Right lobe of liver (tissue), 6 donors: Measurements from ENCODE around the gene GHR. TPM values are rescaled to one million over a fixed set of nuclear protein-coding genes. Genes with fewer than 3 reads are reported as not detected.

Experiments used
- ATAC-seq, 4 donors: fragments of 200-7000 bp; cut with Tn5 transposase; one replicate each; pipeline ENCODE4 v1.9.1; 2020; ENCODE audit warnings: mild to moderate bottlenecking in 4 of 4, moderate library complexity in 4 of 4
- DNase-seq, 3 donors: peaks; one replicate each; pipeline ENCODE4 v3.0.0-alpha.2; 2020
- H3K27ac ChIP-seq, 3 donors: fragments of 200-600 bp; one replicate each; pipeline ENCODE4 v1.8.0; 2022
- H3K27me3 ChIP-seq, 2 donors: fragments of 200-600 bp; one replicate each; pipeline ENCODE4 v1.8.0; 2022
- H3K36me3 ChIP-seq, 4 donors: fragments of 200-600 bp; sonication (generic) in 1 of 4; one replicate each; pipeline versions ENCODE4 v1.5.1 to v1.8.0; 2017 to 2022; ENCODE audit warnings: control low read depth in 1 of 4
- H3K4me1 ChIP-seq, 4 donors: fragments of 200-600 bp; sonication (generic) in 1 of 4; one replicate each; pipeline versions ENCODE4 v1.5.1 to v1.8.0; 2017 to 2022; ENCODE audit warnings: control low read depth in 1 of 4
- H3K4me3 ChIP-seq, 3 donors: fragments of 200-600 bp; one replicate each; pipeline ENCODE4 v1.8.0; 2022
- H3K9me3 ChIP-seq, 4 donors: fragments of 200-600 bp; sonication (generic) in 1 of 4; one replicate each; pipeline versions ENCODE4 v1.5.1 to v1.8.0; 2017 to 2022; ENCODE audit warnings: control low read depth in 1 of 4
- CTCF ChIP-seq, 4 donors: fragments of 200-600 bp in 3 of 4; fragments of 450-650 bp in 1 of 4; IDR thresholded peaks; one replicate each; pipeline versions ENCODE4 v1.5.1 to v1.8.0; 2016 to 2022; ENCODE audit warnings: antibody characterized with exemption in 4 of 4, mild to moderate bottlenecking in 2 of 4
- POLR2A ChIP-seq: fragments of 450-650 bp; IDR thresholded peaks from one replicate; pipeline ENCODE4 v1.6.1; 2017; ENCODE audit warnings: antibody characterized with exemption, mild to moderate bottlenecking
- WGBS: methylation state at CpG from one replicate; pipeline ENCODE4 v1.1.6; 2018; ENCODE audit warnings: low coverage, low lambda C conversion rate; ENCODE audit not compliant: insufficient coverage; ENCODE audit errors: missing lambda C conversion rate; 5-methylcytosine and 5-hydroxymethylcytosine counted together
- intact Hi-C, 2 donors: fragments of 100-400 bp; cut with DNase I; formaldehyde crosslinking; loops; one replicate each; pipeline versions ENCODE4 v1.11.2 to v1.14.1; 2022
- total RNA-seq, 6 experiments: library from RNA; depleted of rRNA in 2 of 6; stranded (reverse); fragments of >200 nt in 2 of 6; fragmentation: NEBNext Ultra II Directional in 3 of 6; extraction: Animal tissue kit (Norgen Biotek cat#: 25700) in 3 of 6; gene quantifications; one replicate each; pipeline versions ENCODE4 v1.1.0 to v1.2.4, GENCODE V29; 2016 to 2023
- donor health status: DM: no; HTN: yes; CAD: no.
- donor health status: DM: no; HTN: no; CAD: no.
- donor health status: DM: no; HTN: no; CAD: no.
- donor health status: DM: no; HTN: yes; CAD: no.
- donor health status: DM: no; HTN: yes; CAD: no.

GHR gene
- total RNA-seq, 6 experiments from 2014 or later: 25.9 to 90.7 (median 71.9) TPM

- H3K36me3 ChIP-seq: no peaks in the 10 kb centered on the region
- DNase-seq (no peak), ATAC-seq (no peak)
- H3K4me1 ChIP-seq: peaks cover 0 to 20% (median 3%) of the 10 kb centered on the region in 4 donors
- WGBS: 86% methylated on average over 3 of the region's 3 CpGs
- TF ChIP-seq POLR2A (no peak), CTCF (IDR thresholded peaks at IDR 0.05) (no peak)
- intact Hi-C loops: no loop called here
- no peaks in the 10 kb centered on the region for H3K27me3 ChIP-seq
- H3K27ac ChIP-seq: no peak overlapping the region
- H3K4me3 ChIP-seq: no peak overlapping the region
- H3K9me3 ChIP-seq: no peaks in the 10 kb centered on the region
Observed at GRCh38 chr5:42487077-42487476, 63.8 kb downstream of the GHR start.

DNA sequence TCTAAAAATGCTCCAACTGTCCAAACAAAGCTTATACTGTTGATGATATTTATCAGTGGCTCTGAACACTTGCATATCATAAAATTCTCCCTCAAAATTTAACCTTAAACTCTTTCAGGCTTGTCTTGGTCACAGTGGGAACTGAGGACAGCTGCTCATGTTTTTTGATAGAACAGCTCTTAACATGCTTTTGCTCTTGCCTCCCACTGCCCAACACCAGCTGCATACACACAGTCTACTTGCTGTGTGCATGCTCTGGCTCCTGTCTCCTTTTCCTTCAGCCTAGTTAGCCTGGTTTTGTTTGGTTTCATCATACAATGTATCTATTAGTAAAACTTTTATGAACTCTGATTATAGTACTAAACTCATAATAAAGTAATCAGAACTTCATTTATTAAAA, 64.6 kb downstream of the GHR start:
- Histone ChIP-seq H3K4me3 (no peak overlapping the region), H3K36me3 (no peaks in the 10 kb centered on the region), H3K4me1 (peaks cover 0 to 20% (median 3%) of the 10 kb centered on the region in 4 donors), H3K27me3 (no peaks in the 10 kb centered on the region), H3K9me3 (no peaks in the 10 kb centered on the region), H3K27ac (no peak overlapping the region)
- intact Hi-C loops: no loop called here
- ATAC-seq (no peak), DNase-seq (no peak)
- TF ChIP-seq POLR2A (no peak), CTCF (IDR thresholded peaks at IDR 0.05) (no peak)

GRCh38 chr5:42490831-42491230, 67.6 kb downstream of the GHR start:
- no peak for ATAC-seq
- H3K36me3 ChIP-seq: no peaks in the 10 kb centered on the region
- H3K27me3 ChIP-seq: no peaks in the 10 kb centered on the region
- H3K4me1 ChIP-seq: peaks cover 0 to 4% (median 0%) of the 10 kb centered on the region in 4 donors
- TF ChIP-seq CTCF (IDR thresholded peaks at IDR 0.05) (no peak), POLR2A (no peak)
- intact Hi-C loops: no loop called here
- 88% methylated on average over 2 of the region's 2 CpGs for WGBS
- H3K27ac ChIP-seq: no peak overlapping the region
- no peaks in the 10 kb centered on the region for H3K9me3 ChIP-seq
- no peak for DNase-seq
- no peak overlapping the region for H3K4me3 ChIP-seq

GRCh38 chr5:42491699-42492098, 68.5 kb downstream of the GHR start:
- Histone ChIP-seq H3K4me3 (no peak overlapping the region), H3K27ac (no peak overlapping the region), H3K4me1 (peaks cover 0 to 12% (median 2%) of the 10 kb centered on the region in 4 donors), H3K9me3 (no peaks in the 10 kb centered on the region), H3K36me3 (no peaks in the 10 kb centered on the region), H3K27me3 (no peaks in the 10 kb centered on the region)
- 90% methylated on average over 3 of the region's 3 CpGs for WGBS
- intact Hi-C loops: no loop called here
- DNase-seq: no peak
- no peak for TF ChIP-seq CTCF (IDR thresholded peaks at IDR 0.05)
- no peak for TF ChIP-seq POLR2A
- ATAC-seq: no peak

- Histone ChIP-seq H3K9me3 (no peaks in the 10 kb centered on the region), H3K36me3 (no peaks in the 10 kb centered on the region), H3K4me1 (peaks cover 0 to 25% (median 4%) of the 10 kb centered on the region in 4 donors), H3K27ac (no peak overlapping the region), H3K4me3 (no peak overlapping the region), H3K27me3 (no peaks in the 10 kb centered on the region)
- TF ChIP-seq CTCF (IDR thresholded peaks at IDR 0.05): no peak
- no peak for TF ChIP-seq POLR2A
- ATAC-seq: no peak
- no peak for DNase-seq
- 68% methylated on average over 3 of the region's 3 CpGs for WGBS
- intact Hi-C loops: no loop called here
Observed at GRCh38 chr5:42492974-42493373, 69.7 kb downstream of the GHR start.
